22Rv1 (cell line): ENCODE results near the gene SALL1.

Experiments
- CTCF ChIP-seq: fragments of 450-650 bp; IDR thresholded peaks from 2 replicates; pipeline ENCODE4 v1.5.1; 2017; ENCODE audit warnings: mild to moderate bottlenecking
- ZFX ChIP-seq: fragments of 450-650 bp; IDR thresholded peaks from 2 replicates; pipeline ENCODE4 v1.6.1; 2017; ENCODE audit warnings: antibody characterized with exemption, borderline replicate concordance

GRCh38 chr16:51134876-51135275, 16.2 kb downstream of the SALL1 start:
- TF ChIP-seq CTCF (no peak), ZFX (no peak)
